ENCODE results near the gene WIPF2.
A peak's percentile ranks its signal among the peaks of the same experiment; 100 is the strongest.

The WIPF2 gene

DNA sequence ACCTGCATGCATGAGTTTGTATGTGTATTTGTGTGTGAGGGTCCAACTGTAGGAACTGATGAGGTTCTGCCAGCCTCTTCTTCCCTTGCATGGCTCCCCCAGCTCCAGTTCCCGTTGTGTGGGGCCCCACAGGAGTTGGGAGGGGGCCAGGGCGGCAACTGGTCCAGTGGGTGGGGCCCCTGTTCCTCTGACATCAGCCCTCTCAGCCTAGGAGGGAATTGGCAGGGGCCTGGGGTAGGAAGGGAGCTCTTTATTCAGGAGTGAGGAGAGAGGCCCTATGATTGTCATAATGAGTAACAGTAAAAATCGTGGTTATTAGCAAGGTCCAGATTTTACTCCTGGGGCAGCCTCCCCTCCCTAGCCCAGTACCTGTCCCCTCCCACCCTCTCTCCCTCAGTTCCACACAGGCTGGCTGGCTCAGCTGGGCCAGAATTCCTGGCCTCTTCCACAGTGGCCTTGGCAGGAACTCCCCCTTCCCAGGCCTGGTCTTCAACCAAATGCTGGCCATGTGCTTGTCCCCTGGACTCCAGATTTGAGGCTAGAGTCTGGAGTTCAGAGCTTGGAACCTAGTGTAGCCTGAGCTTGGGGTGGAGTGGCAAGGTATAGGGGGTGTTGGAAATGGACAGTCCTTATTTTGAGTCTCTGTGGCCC, 108.8 kb downstream of the WIPF2 start:
- DNase-seq: no peak

DNA sequence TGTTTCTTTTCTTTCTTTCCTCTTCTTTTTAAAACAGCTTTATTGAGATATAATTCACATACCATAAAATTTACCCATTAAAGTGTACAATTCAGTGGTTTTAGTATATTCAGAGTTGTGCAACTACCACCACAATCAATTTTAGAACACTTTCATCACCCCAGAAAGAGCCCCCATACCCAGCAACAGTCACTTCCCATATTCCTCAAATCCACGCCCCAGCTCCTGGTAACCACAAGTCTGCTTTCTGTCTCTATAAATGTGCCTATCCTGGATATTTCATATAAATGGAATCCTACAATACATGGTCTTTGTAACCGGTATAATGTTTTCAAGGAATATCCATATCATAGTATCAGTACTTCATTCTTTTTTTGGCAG, 109.3 kb downstream of the WIPF2 start:
- no peak for DNase-seq

DNA sequence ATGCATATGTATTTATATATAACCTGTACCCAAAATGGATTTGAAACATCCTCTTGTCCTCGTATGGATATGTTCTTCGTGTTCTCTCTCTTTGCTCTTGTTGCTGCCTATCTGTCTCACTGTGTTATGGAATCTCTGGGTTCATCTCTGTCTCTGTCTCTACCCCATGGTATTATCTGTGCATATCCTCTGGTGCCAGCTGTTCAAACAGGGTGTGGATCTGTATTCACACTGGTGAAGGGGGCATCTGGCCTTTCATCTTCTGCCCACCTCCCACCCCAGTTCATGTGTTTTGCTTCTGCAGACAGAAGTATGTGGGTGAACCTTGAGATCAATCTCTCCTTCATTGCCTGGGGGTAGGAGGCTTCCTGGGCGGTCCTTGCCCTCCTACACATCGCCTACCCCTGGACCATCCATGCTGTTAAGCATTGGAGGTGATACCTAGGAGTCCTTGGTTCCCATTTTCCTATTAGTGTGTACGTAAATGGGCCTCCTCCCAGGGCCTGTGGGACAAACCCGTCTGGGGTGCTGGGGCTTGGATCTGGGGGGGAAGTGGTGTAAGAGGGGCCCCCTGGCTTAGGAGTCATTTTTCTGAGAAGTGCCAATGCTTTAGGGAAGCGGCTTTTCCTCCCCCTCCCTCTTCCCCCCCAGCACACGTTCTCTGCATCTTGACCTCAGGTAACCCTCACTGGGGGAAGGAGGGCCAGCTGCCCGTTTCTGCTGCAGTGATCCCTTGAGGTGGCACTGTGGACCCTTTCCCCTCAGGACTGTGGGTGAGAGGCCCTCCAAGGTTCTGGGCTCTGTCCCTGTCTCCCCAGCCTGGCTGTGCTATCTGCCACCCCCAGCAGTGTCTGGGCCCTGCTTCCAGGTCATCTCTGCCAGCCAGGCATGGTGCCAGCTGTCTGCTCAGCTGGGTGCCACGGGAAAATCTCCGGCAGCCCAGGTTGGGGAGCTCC, 111.0 kb downstream of the WIPF2 start:
- DNase-seq: peak; percentile 37

DNA sequence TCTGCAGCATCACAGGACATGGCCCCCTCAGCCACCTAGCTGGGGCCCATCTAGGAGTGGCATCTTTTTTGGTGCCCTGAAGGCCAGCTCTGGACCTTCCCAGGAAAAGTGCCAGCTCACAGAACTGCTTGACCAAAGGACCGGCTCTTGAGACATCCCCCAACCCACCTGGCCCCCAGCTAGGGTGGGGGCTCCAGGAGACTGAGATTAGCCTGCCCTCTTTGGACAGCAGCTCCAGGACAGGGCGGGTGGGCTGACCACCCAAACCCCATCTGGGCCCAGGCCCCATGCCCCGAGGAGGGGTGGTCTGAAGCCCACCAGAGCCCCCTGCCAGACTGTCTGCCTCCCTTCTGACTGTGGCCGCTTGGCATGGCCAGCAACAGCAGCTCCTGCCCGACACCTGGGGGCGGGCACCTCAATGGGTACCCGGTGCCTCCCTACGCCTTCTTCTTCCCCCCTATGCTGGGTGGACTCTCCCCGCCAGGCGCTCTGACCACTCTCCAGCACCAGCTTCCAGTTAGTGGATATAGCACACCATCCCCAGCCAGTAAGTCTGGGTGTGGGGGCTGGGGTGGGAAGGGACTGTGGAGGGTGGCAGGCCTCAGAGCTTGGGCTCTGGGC, 111.9 kb downstream of the WIPF2 start:
- DNase-seq: no peak

DNA sequence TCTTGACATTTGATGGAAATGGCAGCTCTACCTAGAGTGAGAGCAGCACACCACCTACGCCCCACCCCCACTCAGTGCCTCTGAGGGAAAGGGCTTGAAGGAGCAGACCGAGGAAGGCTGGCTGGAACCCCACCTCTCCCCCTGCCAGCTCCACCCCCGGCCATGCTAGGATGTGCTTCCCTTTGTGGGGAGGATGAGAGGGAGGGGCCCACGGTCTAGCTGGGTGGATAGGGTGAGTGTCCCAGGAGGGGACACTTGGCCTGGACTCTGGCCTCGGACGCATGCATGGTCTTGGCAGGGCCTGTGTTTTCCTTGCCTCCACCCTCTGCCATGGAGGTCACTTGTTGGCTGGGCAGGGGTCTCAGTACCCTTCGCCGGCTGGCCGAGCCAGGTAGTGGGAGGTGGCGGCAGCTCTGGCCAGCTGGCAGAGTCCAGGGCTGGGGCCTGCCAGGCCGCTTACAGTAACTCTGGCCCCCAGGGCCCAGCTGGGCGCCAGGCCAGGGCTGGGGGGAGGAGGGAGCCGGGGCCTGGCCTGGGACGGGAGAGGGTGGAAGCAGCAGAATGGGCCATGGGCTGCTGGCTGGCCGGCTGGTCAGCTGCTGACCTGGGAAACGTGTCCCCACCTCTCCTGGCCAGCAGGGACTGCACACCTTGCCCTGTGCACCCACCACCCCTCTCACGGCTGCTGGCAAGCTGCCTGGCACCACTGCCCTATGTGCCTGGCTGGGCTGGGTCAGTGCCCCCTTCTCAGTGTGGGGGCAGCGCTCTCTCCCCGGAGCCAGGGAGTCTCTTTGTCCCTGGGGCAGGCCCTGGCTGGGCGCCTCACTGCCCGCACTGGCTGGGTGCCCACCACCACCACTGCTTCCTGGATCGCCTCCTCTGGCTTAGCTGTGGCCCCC, 112.9 kb downstream of the WIPF2 start:
- DNase-seq: no peak

All from NCI-H2171 (cell line).